ENCODE results near the gene CREB3. TPM values are rescaled to one million over a fixed set of nuclear protein-coding genes. Genes with fewer than 3 reads are reported as not detected.

CREB3 gene
- total RNA-seq, 1 experiment from 2014 or later: 22.4 TPM

DNA sequence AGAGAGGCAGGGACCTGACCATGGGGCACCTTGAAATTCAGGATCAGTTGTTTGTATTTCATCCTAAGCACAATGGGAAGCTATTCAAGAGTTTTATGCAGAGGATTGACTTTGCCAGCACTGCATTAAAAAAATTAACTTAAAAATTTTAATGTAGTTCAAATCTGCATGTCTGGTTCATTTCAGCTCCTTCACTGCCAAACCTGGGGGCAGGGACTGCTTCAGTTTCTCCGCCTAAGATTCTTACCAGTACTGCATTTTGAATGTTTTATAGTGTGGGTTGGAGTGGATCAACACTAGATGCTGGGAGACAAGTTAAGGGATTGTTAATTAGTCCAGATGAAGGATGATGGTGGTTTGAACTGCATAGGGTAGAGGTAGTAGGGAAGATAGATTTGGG, 37.3 kb downstream of the CREB3 start:
- TF ChIP-seq EZH2 (IDR thresholded peaks at IDR 0.05; ENCODE audit: low read depth): no peak
- TF ChIP-seq, protein P1, sequence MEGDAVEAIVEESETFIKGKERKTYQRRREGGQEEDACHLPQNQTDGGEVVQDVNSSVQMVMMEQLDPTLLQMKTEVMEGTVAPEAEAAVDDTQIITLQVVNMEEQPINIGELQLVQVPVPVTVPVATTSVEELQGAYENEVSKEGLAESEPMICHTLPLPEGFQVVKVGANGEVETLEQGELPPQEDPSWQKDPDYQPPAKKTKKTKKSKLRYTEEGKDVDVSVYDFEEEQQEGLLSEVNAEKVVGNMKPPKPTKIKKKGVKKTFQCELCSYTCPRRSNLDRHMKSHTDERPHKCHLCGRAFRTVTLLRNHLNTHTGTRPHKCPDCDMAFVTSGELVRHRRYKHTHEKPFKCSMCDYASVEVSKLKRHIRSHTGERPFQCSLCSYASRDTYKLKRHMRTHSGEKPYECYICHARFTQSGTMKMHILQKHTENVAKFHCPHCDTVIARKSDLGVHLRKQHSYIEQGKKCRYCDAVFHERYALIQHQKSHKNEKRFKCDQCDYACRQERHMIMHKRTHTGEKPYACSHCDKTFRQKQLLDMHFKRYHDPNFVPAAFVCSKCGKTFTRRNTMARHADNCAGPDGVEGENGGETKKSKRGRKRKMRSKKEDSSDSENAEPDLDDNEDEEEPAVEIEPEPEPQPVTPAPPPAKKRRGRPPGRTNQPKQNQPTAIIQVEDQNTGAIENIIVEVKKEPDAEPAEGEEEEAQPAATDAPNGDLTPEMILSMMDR (conservative IDR thresholded peaks at IDR 0.05): no peak
- Histone ChIP-seq H3K4me3 (no peak overlapping the region), H3K4me2 (no peak overlapping the region), H3K27me3 (ENCODE audit: insufficient read depth, low read depth) (no peaks in the 10 kb centered on the region), H3K4me1 (replicated peaks; ENCODE audit: insufficient read depth) (peaks cover 21% of the 10 kb centered on the region), H3K27ac (no peak overlapping the region), H4K20me1 (ENCODE audit: insufficient read depth) (no peaks in the 10 kb centered on the region), H3K9me2 (ENCODE audit: insufficient read depth) (no peaks in the 10 kb centered on the region), H2AFZ (no peak overlapping the region), H3F3A (ENCODE audit: insufficient read depth, low read depth) (peaks cover 17% of the 10 kb centered on the region), H3K36me3 (ENCODE audit: low read depth) (no peaks in the 10 kb centered on the region), H3K9me3 (ENCODE audit: insufficient read depth, low read depth) (no peaks in the 10 kb centered on the region), H3K79me2 (ENCODE audit: low read depth) (no peaks in the 10 kb centered on the region)
- POLR2A ChIA-PET (ENCODE audit: unreplicated experiment): no interaction called here
- no peak for DNase-seq
- intact Hi-C loops (cut with micrococcal nuclease; ENCODE audit: unreplicated experiment): no loop called here
- no TSS peak for BruUV-seq (replicated peaks)
- CTCF ChIA-PET: interaction anchor here (0.7 kb wide), 1 partner anchor 179 kb away, joined by 3 read pairs; no protein-coding TSS in a partner anchor

GRCh38 chr9:35771075-35771433, 38.6 kb downstream of the CREB3 start:
- Histone ChIP-seq H3K36me3 (ENCODE audit: low read depth) (no peaks in the 10 kb centered on the region), H2AFZ (no peak overlapping the region), H3K27me3 (ENCODE audit: insufficient read depth, low read depth) (no peaks in the 10 kb centered on the region), H3F3A (ENCODE audit: insufficient read depth, low read depth) (peaks cover 17% of the 10 kb centered on the region), H3K4me2 (peak overlapping the region; percentile 26), H3K27ac (0 out of 2 replicates have a peak overlapping the region, but pooled peaks have one; percentile 20), H3K4me1 (replicated peaks; ENCODE audit: insufficient read depth) (peaks cover 21% of the 10 kb centered on the region), H3K9me3 (ENCODE audit: insufficient read depth, low read depth) (no peaks in the 10 kb centered on the region), H3K9me2 (ENCODE audit: insufficient read depth) (no peaks in the 10 kb centered on the region), H3K79me2 (ENCODE audit: low read depth) (no peaks in the 10 kb centered on the region), H4K20me1 (ENCODE audit: insufficient read depth) (no peaks in the 10 kb centered on the region), H3K4me3 (no peak overlapping the region)
- intact Hi-C loops (cut with micrococcal nuclease; ENCODE audit: unreplicated experiment): no loop called here
- ChIA-PET POLR2A (ENCODE audit: unreplicated experiment) (interaction anchor here (0.5 to 0.6 kb wide), 2 partner anchors 10 to 63 kb away, joined by 4 to 6 read pairs; no protein-coding TSS in a partner anchor), CTCF (interaction anchor here (0.6 to 0.7 kb wide), 2 partner anchors 74 to 111 kb away, joined by 3 to 4 read pairs; no protein-coding TSS in a partner anchor)
- no peak for TF ChIP-seq EZH2 (IDR thresholded peaks at IDR 0.05; ENCODE audit: low read depth)
- TF ChIP-seq, protein P1 (conservative IDR thresholded peaks at IDR 0.05): no peak
- BruUV-seq (replicated peaks): no TSS peak
- DNase-seq: no peak

DNA sequence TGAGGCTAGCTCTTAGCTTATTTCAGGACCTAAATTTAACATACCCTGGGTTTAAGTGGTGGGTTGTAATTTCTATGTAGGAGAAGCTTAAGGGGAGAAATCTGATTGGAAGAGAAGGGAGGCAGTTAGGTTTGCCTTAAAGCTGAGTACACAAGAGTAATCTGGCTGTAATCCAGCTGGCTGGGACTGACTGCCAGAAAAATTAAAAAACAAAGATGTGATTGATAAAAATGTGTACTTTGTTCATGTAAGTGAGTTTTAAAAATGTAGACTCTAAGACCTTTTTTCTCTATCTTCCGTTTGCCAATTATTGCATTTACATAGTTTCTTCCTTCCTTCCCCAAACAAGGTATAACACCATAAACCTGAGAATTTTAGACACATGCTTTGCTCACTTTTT, 39.1 kb downstream of the CREB3 start:
- BruUV-seq (replicated peaks): no TSS peak
- no peaks in the 10 kb centered on the region for H4K20me1 ChIP-seq (ENCODE audit: insufficient read depth)
- TF ChIP-seq, protein P1 (conservative IDR thresholded peaks at IDR 0.05): no peak
- no peak for TF ChIP-seq EZH2 (IDR thresholded peaks at IDR 0.05; ENCODE audit: low read depth)
- no peak overlapping the region for H2AFZ ChIP-seq
- H3F3A ChIP-seq (ENCODE audit: insufficient read depth, low read depth): peaks cover 17% of the 10 kb centered on the region
- H3K4me3 ChIP-seq: no peak overlapping the region
- intact Hi-C loops (cut with micrococcal nuclease; ENCODE audit: unreplicated experiment): no loop called here
- no peaks in the 10 kb centered on the region for H3K36me3 ChIP-seq (ENCODE audit: low read depth)
- POLR2A ChIA-PET (ENCODE audit: unreplicated experiment): interaction anchor here (0.5 to 0.6 kb wide), 3 partner anchors 10 to 100 kb away, joined by 4 to 6 read pairs (median 5); no protein-coding TSS in a partner anchor
- CTCF ChIA-PET: interaction anchor here (0.6 kb wide), 1 partner anchor 111 kb away, joined by 4 read pairs; no protein-coding TSS in a partner anchor
- no peaks in the 10 kb centered on the region for H3K79me2 ChIP-seq (ENCODE audit: low read depth)
- no peaks in the 10 kb centered on the region for H3K9me2 ChIP-seq (ENCODE audit: insufficient read depth)
- peaks cover 21% of the 10 kb centered on the region for H3K4me1 ChIP-seq (replicated peaks; ENCODE audit: insufficient read depth)
- H3K27me3 ChIP-seq (ENCODE audit: insufficient read depth, low read depth): no peaks in the 10 kb centered on the region
- H3K27ac ChIP-seq: peak overlapping the region; percentile 45; the same call in 1 of the 2 replicates
- H3K4me2 ChIP-seq: peak overlapping the region; percentile 26
- no peaks in the 10 kb centered on the region for H3K9me3 ChIP-seq (ENCODE audit: insufficient read depth, low read depth)
- no peak for DNase-seq

Data from PC-9 (cell line).